Measurements from ENCODE around the gene HEMK1. TPM values are rescaled to one million over a fixed set of nuclear protein-coding genes. Genes with fewer than 3 reads are reported as not detected.

The HEMK1 gene
- total RNA-seq, 1 experiment from 2014 or later, result 12.5 TPM

GRCh38 chr3:50530001-50530970, 39.0 kb upstream of the HEMK1 start:
- Histone ChIP-seq H2BK15ac (ENCODE audit: low read depth, low read length) (no peak overlapping the region), H4K8ac (replicated peaks; ENCODE audit: insufficient read length, low read depth, low read length) (no peak overlapping the region), H3K27ac (ENCODE audit: insufficient read length, low read depth, low read length) (no peak overlapping the region), H2BK120ac (ENCODE audit: low read depth, low read length, poor library complexity, severe bottlenecking) (no peak overlapping the region), H3K4ac (ENCODE audit: low read depth, low read length) (no peak overlapping the region), H3K27me3 (ENCODE audit: insufficient read depth, low read length) (peaks cover 3% of the 10 kb centered on the region; the same call in 1 of the 2 replicates), H3K14ac (ENCODE audit: insufficient read depth, low read length) (no peak overlapping the region), H3K18ac (ENCODE audit: insufficient read length, low read depth, low read length) (no peak overlapping the region), H3K79me2 (ENCODE audit: insufficient read depth, low read length) (no peaks in the 10 kb centered on the region), H3K9me3 (ENCODE audit: control insufficient read depth, low read depth, low read length) (no peaks in the 10 kb centered on the region), H2BK5ac (ENCODE audit: insufficient read length, low read length) (no peak overlapping the region), H3K9ac (ENCODE audit: extremely low read depth, insufficient read length, low read length) (no peak overlapping the region), H2BK20ac (ENCODE audit: low read depth, low read length, poor library complexity, severe bottlenecking) (no peak overlapping the region), H3T11ph (ENCODE audit: low read length) (no peak overlapping the region), H3K4me2 (ENCODE audit: insufficient read depth, insufficient read length, low read length) (peak overlapping the region; percentile 38), H3K4me1 (ENCODE audit: insufficient read depth, low read length) (no peaks in the 10 kb centered on the region), H3K23ac (ENCODE audit: insufficient read length, low read depth, low read length) (no peak overlapping the region), H3K79me1 (ENCODE audit: insufficient read depth, low read depth, low read length, poor library complexity, severe bottlenecking) (no peaks in the 10 kb centered on the region), H3K23me2 (ENCODE audit: insufficient read length, low read depth, low read length, poor library complexity, severe bottlenecking) (no peaks in the 10 kb centered on the region), H2BK12ac (ENCODE audit: insufficient read length, low read depth, low read length) (no peak overlapping the region), H4K5ac (ENCODE audit: insufficient read length, low read depth, low read length) (no peak overlapping the region), H2AK5ac (ENCODE audit: insufficient read length, low read length) (no peak overlapping the region), H4K20me1 (ENCODE audit: control insufficient read depth, insufficient read depth, insufficient read length) (no peaks in the 10 kb centered on the region), H3K56ac (ENCODE audit: insufficient read length, low read depth, low read length) (no peak overlapping the region), H2AFZ (ENCODE audit: low read length) (no peak overlapping the region), H4K91ac (ENCODE audit: insufficient read length, low read depth, low read length) (no peak overlapping the region)
- Mint-ChIP-seq H3K36me3 (ENCODE audit: insufficient read depth in 1 of 3, low read depth in 3 of 3) (no peaks in the 10 kb centered on the region), H3K4me3 (peak overlapping the region; percentile 17 to 70; a peak in 4 of 5 replicates), H3K9me3 (no peaks in the 10 kb centered on the region; a peak in 1 of 5 replicates), H3K4me1 (peaks cover 45 to 47% of the 10 kb centered on the region in 2 experiments), H3K27ac (no peak overlapping the region; a peak in 1 of 7 replicates), H3K27me3 (ENCODE audit: low read depth) (peaks cover 21% of the 10 kb centered on the region)
- WGBS (ENCODE audit: extremely low coverage, insufficient read length, low lambda C conversion rate), result no CpG with 5 or more reads among the region's 48 CpGs
- TF ChIP-seq CTCF (conservative IDR thresholded peaks at IDR 0.05), result no peak
- DNase-seq, result peak; percentile 46

Data from H9 (cell line).